Measurements from ENCODE around the gene REV3L. TPM values are rescaled to one million over a fixed set of nuclear protein-coding genes. Genes with fewer than 3 reads are reported as not detected.

Gene REV3L
- total RNA-seq, 3 donors from 2014 or later (not counting 1 experiment from before 2014, with no cell fraction given) = 18.1 to 25.5 (median 22.7) TPM

DNA sequence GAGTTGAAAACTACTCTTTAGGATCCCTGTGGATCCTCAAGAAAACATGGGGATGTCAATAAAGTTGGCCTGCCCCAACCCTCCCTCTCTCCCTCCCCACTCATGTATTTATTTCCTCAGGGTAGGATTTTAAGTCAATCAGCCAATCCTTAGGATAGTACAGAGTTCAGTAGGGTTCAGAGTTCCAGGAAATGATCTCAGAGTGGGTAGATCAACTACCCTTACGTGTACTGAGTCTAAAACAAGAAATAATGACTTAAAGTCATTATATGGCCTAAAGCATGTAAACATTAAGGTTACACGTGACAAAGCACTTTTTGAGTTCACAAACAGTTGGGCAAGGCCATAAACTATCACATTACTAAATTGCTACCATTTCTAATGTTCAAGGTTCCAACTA, 47.2 kb upstream of the REV3L start:
- DNase-seq (no peak), ATAC-seq (no peak)
- TF ChIP-seq, protein P1, sequence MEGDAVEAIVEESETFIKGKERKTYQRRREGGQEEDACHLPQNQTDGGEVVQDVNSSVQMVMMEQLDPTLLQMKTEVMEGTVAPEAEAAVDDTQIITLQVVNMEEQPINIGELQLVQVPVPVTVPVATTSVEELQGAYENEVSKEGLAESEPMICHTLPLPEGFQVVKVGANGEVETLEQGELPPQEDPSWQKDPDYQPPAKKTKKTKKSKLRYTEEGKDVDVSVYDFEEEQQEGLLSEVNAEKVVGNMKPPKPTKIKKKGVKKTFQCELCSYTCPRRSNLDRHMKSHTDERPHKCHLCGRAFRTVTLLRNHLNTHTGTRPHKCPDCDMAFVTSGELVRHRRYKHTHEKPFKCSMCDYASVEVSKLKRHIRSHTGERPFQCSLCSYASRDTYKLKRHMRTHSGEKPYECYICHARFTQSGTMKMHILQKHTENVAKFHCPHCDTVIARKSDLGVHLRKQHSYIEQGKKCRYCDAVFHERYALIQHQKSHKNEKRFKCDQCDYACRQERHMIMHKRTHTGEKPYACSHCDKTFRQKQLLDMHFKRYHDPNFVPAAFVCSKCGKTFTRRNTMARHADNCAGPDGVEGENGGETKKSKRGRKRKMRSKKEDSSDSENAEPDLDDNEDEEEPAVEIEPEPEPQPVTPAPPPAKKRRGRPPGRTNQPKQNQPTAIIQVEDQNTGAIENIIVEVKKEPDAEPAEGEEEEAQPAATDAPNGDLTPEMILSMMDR (IDR thresholded peaks at IDR 0.05) = no peak
- Histone ChIP-seq H3K27me3 (ENCODE audit: control insufficient read depth, insufficient read depth, low read length) (no peaks in the 10 kb centered on the region), H3K9me3 (ENCODE audit: control insufficient read depth, insufficient read depth, low read length) (no peaks in the 10 kb centered on the region), H3K36me3 (ENCODE audit: control insufficient read depth, insufficient read depth, low read length) (no peaks in the 10 kb centered on the region), H3K4me3 (ENCODE audit: low read length) (no peak overlapping the region), H3K4me1 (ENCODE audit: control insufficient read depth, insufficient read depth, low read length) (no peaks in the 10 kb centered on the region), H3K27ac (ENCODE audit: low read length) (no peak overlapping the region)
- intact Hi-C loops (cut with micrococcal nuclease) = no loop called here
- Mint-ChIP-seq H3K27ac (no peak overlapping the region), H3K27me3 (ENCODE audit: low read depth in 2 of 2) (no peaks in the 10 kb centered on the region), H3K4me1 (peaks cover 5 to 6% of the 10 kb centered on the region in 2 donors), H3K36me3 (no peaks in the 10 kb centered on the region), H3K4me3 (no peak overlapping the region), H3K9me3 (no peaks in the 10 kb centered on the region)
- 86% methylated on average over 2 of the region's 2 CpGs for WGBS (ENCODE audit: insufficient coverage)

- intact Hi-C loops (cut with micrococcal nuclease) = no loop called here
- peaks cover 11 to 25% of the 10 kb centered on the region in 2 donors for H3K4me1 Mint-ChIP-seq
- TF ChIP-seq, protein P1 (IDR thresholded peaks at IDR 0.05) = no peak
- Histone ChIP-seq H3K27ac (ENCODE audit: low read length) (no peak overlapping the region), H3K27me3 (ENCODE audit: control insufficient read depth, insufficient read depth, low read length) (no peaks in the 10 kb centered on the region), H3K4me1 (ENCODE audit: control insufficient read depth, insufficient read depth, low read length) (peaks cover 4% of the 10 kb centered on the region), H3K9me3 (ENCODE audit: control insufficient read depth, insufficient read depth, low read length) (no peaks in the 10 kb centered on the region), H3K36me3 (ENCODE audit: control insufficient read depth, insufficient read depth, low read length) (no peaks in the 10 kb centered on the region), H3K4me3 (ENCODE audit: low read length) (no peak overlapping the region)
- DNase-seq = no peak
- no peak overlapping the region for H3K27ac Mint-ChIP-seq
- no peaks in the 10 kb centered on the region for H3K27me3 Mint-ChIP-seq (ENCODE audit: low read depth in 2 of 2)
- H3K36me3 Mint-ChIP-seq = no peaks in the 10 kb centered on the region
- no peaks in the 10 kb centered on the region for H3K9me3 Mint-ChIP-seq
- ATAC-seq = no peak
- no peak overlapping the region for H3K4me3 Mint-ChIP-seq
Observed at GRCh38 chr6:111527367-111527766, 44.3 kb upstream of the REV3L start.

DNA sequence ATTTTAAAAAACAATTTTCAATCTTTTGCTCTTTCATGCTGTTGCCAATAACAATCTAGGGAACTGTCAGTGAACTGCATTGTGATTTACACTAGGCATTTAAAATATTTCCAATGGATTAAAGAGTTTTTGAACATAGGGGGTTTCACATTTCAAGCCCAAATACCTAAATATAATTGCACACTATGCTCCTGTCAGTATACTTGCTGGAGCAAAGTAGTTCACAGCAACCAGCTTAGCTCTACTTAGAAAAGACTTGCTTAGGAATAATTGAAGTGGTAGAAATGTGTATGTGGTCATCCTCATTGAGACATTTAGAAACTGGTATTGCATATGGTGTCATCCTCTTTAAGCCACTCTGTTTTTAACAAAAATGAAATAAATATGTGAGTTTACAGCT, 41.7 kb upstream of the REV3L start:
- no peak overlapping the region for H3K27ac ChIP-seq (ENCODE audit: low read length)
- H3K27me3 ChIP-seq (ENCODE audit: control insufficient read depth, insufficient read depth, low read length) = no peaks in the 10 kb centered on the region
- H3K4me3 ChIP-seq (ENCODE audit: low read length) = no peak overlapping the region
- no peak overlapping the region for H3K4me3 Mint-ChIP-seq
- no peaks in the 10 kb centered on the region for H3K9me3 ChIP-seq (ENCODE audit: control insufficient read depth, insufficient read depth, low read length)
- TF ChIP-seq, protein P1 (IDR thresholded peaks at IDR 0.05) = no peak
- H3K36me3 Mint-ChIP-seq = no peaks in the 10 kb centered on the region
- DNase-seq = no peak
- peaks cover 11 to 23% of the 10 kb centered on the region in 2 donors for H3K4me1 Mint-ChIP-seq
- no peaks in the 10 kb centered on the region for H3K36me3 ChIP-seq (ENCODE audit: control insufficient read depth, insufficient read depth, low read length)
- intact Hi-C loops (cut with micrococcal nuclease) = no loop called here
- no peak overlapping the region for H3K27ac Mint-ChIP-seq
- no peak for ATAC-seq
- no peaks in the 10 kb centered on the region for H3K9me3 Mint-ChIP-seq
- H3K4me1 ChIP-seq (ENCODE audit: control insufficient read depth, insufficient read depth, low read length) = peaks cover 4% of the 10 kb centered on the region
- H3K27me3 Mint-ChIP-seq (ENCODE audit: low read depth in 2 of 2) = no peaks in the 10 kb centered on the region

DNA sequence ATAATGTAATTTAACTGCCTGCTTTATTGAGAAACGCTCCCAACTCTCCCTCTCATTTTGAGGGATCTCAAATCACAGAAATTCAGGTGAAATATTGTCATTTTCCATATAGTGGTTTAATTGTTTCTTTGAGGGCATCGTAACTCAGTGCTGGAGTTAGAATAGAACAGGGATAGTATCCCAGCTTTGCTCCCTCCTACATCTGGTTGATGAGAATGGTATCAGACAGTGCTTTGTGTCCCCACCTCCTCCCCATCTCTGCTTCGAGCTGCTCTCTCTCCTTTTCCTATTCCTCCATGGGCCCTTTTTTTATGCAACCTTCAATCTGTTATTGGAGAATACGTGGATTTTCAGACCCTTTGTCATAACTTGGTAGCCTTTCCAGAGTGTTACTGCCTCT, 41.2 kb upstream of the REV3L start:
- TF ChIP-seq, protein P1 (IDR thresholded peaks at IDR 0.05) = no peak
- Mint-ChIP-seq H3K27ac (no peak overlapping the region), H3K27me3 (ENCODE audit: low read depth in 2 of 2) (no peaks in the 10 kb centered on the region), H3K36me3 (no peaks in the 10 kb centered on the region), H3K4me1 (peaks cover 11 to 23% of the 10 kb centered on the region in 2 donors), H3K4me3 (no peak overlapping the region), H3K9me3 (no peaks in the 10 kb centered on the region)
- H3K27me3 ChIP-seq (ENCODE audit: control insufficient read depth, insufficient read depth, low read length) = no peaks in the 10 kb centered on the region
- H3K4me1 ChIP-seq (ENCODE audit: control insufficient read depth, insufficient read depth, low read length) = peaks cover 4% of the 10 kb centered on the region
- no peaks in the 10 kb centered on the region for H3K9me3 ChIP-seq (ENCODE audit: control insufficient read depth, insufficient read depth, low read length)
- no peak overlapping the region for H3K27ac ChIP-seq (ENCODE audit: low read length)
- WGBS (ENCODE audit: insufficient coverage) = 90% methylated on average over 3 of the region's 4 CpGs
- ATAC-seq = no peak
- H3K36me3 ChIP-seq (ENCODE audit: control insufficient read depth, insufficient read depth, low read length) = no peaks in the 10 kb centered on the region
- no peak for DNase-seq
- no peak overlapping the region for H3K4me3 ChIP-seq (ENCODE audit: low read length)
- intact Hi-C loops (cut with micrococcal nuclease) = no loop called here

Data from natural killer cell (primary cell).